ENCODE results near the gene CIITA.

DNA sequence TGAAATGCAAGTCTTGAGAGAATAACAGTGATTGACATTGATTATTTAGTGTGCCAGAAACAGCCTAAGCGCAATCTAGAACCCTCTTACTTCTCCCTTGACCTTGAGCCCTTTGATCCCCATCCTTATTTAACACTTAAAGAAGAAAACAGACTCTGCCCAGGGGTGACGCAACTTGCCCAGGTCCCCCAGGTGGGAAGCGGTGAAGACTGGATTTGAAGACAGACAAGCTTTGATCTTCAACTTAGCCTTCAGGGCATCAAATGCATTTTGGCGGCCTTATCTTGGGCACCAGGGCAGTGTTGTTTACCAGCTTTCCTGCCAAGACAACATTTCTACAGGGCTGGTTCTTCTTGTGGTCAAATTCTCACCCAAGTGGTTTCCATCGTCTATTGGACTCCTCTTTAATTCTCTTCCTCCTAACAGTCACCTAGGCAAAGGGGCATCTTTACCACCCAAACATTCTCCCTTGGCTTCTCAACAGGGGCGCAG is 8.9 kb upstream of the CIITA start:
- TF ChIP-seq, protein P1, sequence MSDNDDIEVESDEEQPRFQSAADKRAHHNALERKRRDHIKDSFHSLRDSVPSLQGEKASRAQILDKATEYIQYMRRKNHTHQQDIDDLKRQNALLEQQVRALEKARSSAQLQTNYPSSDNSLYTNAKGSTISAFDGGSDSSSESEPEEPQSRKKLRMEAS (IDR thresholded peaks at IDR 0.05; ENCODE audit: low read depth, low read length) = no peak; the same call in 1 of the 2 replicates
- TF ChIP-seq PML (IDR thresholded peaks at IDR 0.05; ENCODE audit: low read length) (no peak), ZZZ3 (IDR thresholded peaks at IDR 0.05; ENCODE audit: control insufficient read depth, insufficient read length, low read depth) (no peak), SMC3 (IDR thresholded peaks at IDR 0.05; ENCODE audit: borderline replicate concordance, low read length) (no peak)
- TF ChIP-seq, protein P2, sequence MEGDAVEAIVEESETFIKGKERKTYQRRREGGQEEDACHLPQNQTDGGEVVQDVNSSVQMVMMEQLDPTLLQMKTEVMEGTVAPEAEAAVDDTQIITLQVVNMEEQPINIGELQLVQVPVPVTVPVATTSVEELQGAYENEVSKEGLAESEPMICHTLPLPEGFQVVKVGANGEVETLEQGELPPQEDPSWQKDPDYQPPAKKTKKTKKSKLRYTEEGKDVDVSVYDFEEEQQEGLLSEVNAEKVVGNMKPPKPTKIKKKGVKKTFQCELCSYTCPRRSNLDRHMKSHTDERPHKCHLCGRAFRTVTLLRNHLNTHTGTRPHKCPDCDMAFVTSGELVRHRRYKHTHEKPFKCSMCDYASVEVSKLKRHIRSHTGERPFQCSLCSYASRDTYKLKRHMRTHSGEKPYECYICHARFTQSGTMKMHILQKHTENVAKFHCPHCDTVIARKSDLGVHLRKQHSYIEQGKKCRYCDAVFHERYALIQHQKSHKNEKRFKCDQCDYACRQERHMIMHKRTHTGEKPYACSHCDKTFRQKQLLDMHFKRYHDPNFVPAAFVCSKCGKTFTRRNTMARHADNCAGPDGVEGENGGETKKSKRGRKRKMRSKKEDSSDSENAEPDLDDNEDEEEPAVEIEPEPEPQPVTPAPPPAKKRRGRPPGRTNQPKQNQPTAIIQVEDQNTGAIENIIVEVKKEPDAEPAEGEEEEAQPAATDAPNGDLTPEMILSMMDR (IDR thresholded peaks at IDR 0.05 in 2 of 3, conservative IDR thresholded peaks at IDR 0.05 in 1 of 3; ENCODE audit: control insufficient read depth in 2 of 3, extremely low read depth in 1 of 3, insufficient read depth in 1 of 3, low read depth in 3 of 3, low read length in 3 of 3) = no peak
